Transverse colon (tissue), 4 donors: ENCODE measurements around the gene GLCE.

ENCODE experiments used
- CTCF ChIP-seq, 5 experiments: fragments of 200-600 bp in 3 of 5; fragments of 450-650 bp in 2 of 5; sonication (generic) in 3 of 5; IDR thresholded peaks; 1 replicate in 2 of 5; 2 replicates in 3 of 5; pipeline ENCODE4 v1.5.1; 2016 to 2017; ENCODE audit warnings: antibody characterized with exemption in 5 of 5, inconsistent platforms in 3 of 5, mild to moderate bottlenecking in 2 of 5, moderate library complexity in 1 of 5
- POLR2A ChIP-seq: fragments of 450-650 bp; IDR thresholded peaks from one replicate; pipeline ENCODE4 v1.6.1; 2016; ENCODE audit warnings: antibody characterized with exemption, mild to moderate bottlenecking, moderate library complexity
- POLR2AphosphoS5 ChIP-seq, 3 donors: sonication (generic); formaldehyde crosslinking; IDR thresholded peaks; one replicate each; pipeline ENCODE4 v1.6.1; 2016; ENCODE audit warnings: antibody characterized with exemption in 3 of 3

GRCh38 chr15:69170597-69170996 is 10.2 kb downstream of the GLCE start:
- no peak for TF ChIP-seq CTCF (IDR thresholded peaks at IDR 0.05)
- no peak for TF ChIP-seq POLR2A
- TF ChIP-seq POLR2AphosphoS5 (IDR thresholded peaks at IDR 0.05) = no peak
